Esophagus muscularis mucosa (tissue), 4 donors: ENCODE measurements around the gene C6orf89.

Experiments used
- EP300 ChIP-seq: sonication (generic); formaldehyde crosslinking; IDR thresholded peaks from one replicate; pipeline ENCODE4 v1.6.1; 2017; ENCODE audit warnings: antibody characterized with exemption
- POLR2A ChIP-seq: fragments of 450-650 bp; IDR thresholded peaks from one replicate; pipeline ENCODE4 v1.6.1; 2017; ENCODE audit warnings: antibody characterized with exemption, moderate library complexity, mild to moderate bottlenecking, low read depth
- POLR2AphosphoS5 ChIP-seq, 2 donors: sonication (generic); formaldehyde crosslinking; IDR thresholded peaks; one replicate each; pipeline ENCODE4 v1.6.1; 2017; ENCODE audit warnings: antibody characterized with exemption in 2 of 2
- TF ChIP-seq, protein P1 (sequence below), 3 experiments: fragments of 200-600 bp in 2 of 3; fragments of 450-650 bp in 1 of 3; sonication (generic) in 2 of 3; IDR thresholded peaks; one replicate each; pipeline ENCODE4 v1.5.1; 2017 to 2019; ENCODE audit warnings: antibody characterized with exemption in 3 of 3, mild to moderate bottlenecking in 2 of 3, moderate library complexity in 1 of 3

DNA sequence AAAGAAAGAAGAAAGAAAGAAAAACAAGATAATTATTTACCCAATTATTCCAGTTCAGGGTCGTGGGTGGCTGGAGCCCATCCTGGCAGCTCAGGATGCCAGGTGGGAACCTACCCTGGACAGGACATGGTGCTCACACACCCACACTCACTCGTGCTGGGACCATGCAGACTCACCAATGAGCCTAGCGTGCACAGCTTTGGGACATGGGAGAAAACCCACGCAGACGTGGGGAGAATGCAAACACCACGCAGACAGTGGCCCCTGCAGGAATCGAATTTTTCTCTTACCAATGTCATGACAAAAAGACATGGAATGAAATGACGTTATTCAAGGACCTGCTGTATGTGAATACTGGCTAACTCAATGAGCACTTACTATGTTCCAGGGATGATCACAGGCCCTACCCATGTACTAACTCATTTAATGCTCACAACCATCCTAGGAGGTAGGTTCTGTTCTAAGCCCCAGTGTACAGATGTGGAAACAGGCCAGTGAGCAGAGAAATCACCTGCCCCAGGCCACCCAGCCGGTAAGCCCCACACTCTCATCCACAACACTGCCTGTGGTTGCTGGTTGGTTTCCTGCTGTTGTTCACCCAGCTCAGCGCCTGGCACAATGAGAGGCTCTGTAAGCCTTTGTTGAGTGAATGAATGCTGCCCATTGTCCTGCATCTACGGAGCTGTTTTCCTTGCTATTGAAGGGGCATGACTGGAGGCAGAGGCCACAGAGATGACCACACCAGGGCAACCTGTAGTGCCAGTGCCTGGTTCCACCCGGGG is 62.0 kb downstream of the C6orf89 start:
- no peak for TF ChIP-seq POLR2AphosphoS5 (IDR thresholded peaks at IDR 0.05)
- TF ChIP-seq, protein P1, sequence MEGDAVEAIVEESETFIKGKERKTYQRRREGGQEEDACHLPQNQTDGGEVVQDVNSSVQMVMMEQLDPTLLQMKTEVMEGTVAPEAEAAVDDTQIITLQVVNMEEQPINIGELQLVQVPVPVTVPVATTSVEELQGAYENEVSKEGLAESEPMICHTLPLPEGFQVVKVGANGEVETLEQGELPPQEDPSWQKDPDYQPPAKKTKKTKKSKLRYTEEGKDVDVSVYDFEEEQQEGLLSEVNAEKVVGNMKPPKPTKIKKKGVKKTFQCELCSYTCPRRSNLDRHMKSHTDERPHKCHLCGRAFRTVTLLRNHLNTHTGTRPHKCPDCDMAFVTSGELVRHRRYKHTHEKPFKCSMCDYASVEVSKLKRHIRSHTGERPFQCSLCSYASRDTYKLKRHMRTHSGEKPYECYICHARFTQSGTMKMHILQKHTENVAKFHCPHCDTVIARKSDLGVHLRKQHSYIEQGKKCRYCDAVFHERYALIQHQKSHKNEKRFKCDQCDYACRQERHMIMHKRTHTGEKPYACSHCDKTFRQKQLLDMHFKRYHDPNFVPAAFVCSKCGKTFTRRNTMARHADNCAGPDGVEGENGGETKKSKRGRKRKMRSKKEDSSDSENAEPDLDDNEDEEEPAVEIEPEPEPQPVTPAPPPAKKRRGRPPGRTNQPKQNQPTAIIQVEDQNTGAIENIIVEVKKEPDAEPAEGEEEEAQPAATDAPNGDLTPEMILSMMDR (IDR thresholded peaks at IDR 0.05), result no peak
- TF ChIP-seq POLR2A, result no peak
- no peak for TF ChIP-seq EP300
